Measurements from ENCODE around the gene PDIA5. TPM values are rescaled to one million over a fixed set of nuclear protein-coding genes. Genes with fewer than 3 reads are reported as not detected.
A peak's percentile ranks its signal among the peaks of the same experiment; 100 is the strongest.

The PDIA5 gene
- total RNA-seq, result 10 to 100 TPM; 28.0 to 33.2 TPM

GRCh38 chr3:123066896-123067688 is at the start of gene PDIA5:
Gene PDIA5 (plus strand): TSS chr3:123067025. CDS start chr3:123067165, 140 bp downstream.
- DNase-seq (ENCODE audit: low spot score), result peak; percentile 68
- peaks cover 6 to 34% of the 10 kb centered on the region in 2 donors for H3K4me1 ChIP-seq (ENCODE audit: control insufficient read depth in 1 of 2, low read depth in 2 of 2)
- H3K9me3 ChIP-seq, result no peaks in the 10 kb centered on the region
- H3K36me3 ChIP-seq, result no peaks in the 10 kb centered on the region
- peak within 1 kb of the TSS; percentile 25 to 73 for H3K27ac ChIP-seq
- TF ChIP-seq CTCF (IDR thresholded peaks at IDR 0.05), result no peak
- ATAC-seq (ENCODE audit: insufficient number of reproducible peaks, low FRiP score, low read depth), result peak; percentile 54
- no peaks in the 10 kb centered on the region for H3K27me3 ChIP-seq (replicated peaks; ENCODE audit: insufficient read depth)
- peak within 1 kb of the TSS; percentile 88 for H3K4me3 ChIP-seq

- ATAC-seq (ENCODE audit: insufficient number of reproducible peaks, low FRiP score, low read depth) (peak; percentile 16), DNase-seq (ENCODE audit: low spot score) (no peak)
- Histone ChIP-seq H3K9me3 (no peaks in the 10 kb centered on the region), H3K36me3 (no peaks in the 10 kb centered on the region), H3K4me1 (ENCODE audit: control insufficient read depth in 1 of 2, low read depth in 2 of 2) (no peaks in the 10 kb centered on the region), H3K27ac (no peak overlapping the region), H3K4me3 (no peak overlapping the region), H3K27me3 (replicated peaks; ENCODE audit: insufficient read depth) (no peaks in the 10 kb centered on the region)
- TF ChIP-seq CTCF (IDR thresholded peaks at IDR 0.05), result no peak
These were observed 48.1 kb upstream of the PDIA5 start for GRCh38 chr3:123018683-123019082.

DNA sequence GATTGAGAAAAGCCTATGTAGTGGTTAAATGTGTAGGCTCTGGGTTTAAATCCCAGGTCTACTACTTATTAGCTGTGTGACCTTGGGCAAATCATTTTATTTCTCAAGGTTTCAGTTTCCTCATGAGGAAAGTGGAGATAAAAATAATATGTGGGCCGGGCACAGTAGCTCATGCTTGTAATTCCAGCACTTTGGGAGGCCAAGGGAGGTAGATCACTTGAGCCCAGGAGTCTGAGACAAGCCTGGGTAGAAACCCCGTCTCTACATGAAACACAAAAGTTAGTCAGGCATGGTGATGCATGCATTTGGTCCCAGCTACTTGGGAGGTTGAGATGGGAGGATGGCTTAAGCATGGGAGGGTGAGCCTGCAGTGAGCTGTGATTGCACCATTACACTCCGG is 47.7 kb upstream of the PDIA5 start:
- DNase-seq (ENCODE audit: low spot score) (no peak), ATAC-seq (ENCODE audit: insufficient number of reproducible peaks, low FRiP score, low read depth) (no peak)
- Histone ChIP-seq H3K27me3 (replicated peaks; ENCODE audit: insufficient read depth) (no peaks in the 10 kb centered on the region), H3K4me1 (ENCODE audit: control insufficient read depth in 1 of 2, low read depth in 2 of 2) (no peaks in the 10 kb centered on the region), H3K27ac (no peak overlapping the region), H3K4me3 (no peak overlapping the region), H3K36me3 (no peaks in the 10 kb centered on the region), H3K9me3 (no peaks in the 10 kb centered on the region)
- no peak for TF ChIP-seq CTCF (IDR thresholded peaks at IDR 0.05)

DNA sequence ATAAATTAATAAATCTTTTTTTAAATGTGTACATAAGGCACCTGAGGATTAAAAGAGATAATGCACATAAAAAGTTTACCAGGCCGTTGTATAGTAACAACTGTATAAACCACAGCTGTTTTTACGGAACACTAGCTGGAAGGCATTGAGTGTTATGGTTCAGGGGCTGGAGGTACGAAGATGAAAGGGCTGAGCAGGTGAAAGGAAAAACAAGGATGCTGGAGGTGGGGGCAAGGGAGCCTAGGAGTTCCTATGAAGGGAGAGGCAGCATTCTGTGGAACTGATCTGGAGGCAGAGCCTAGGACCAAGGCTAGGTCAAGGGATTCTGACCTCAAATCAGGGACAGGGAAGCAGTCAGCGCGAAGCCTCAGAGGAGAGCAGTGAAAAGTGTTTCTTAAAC is 47.2 kb upstream of the PDIA5 start:
- H3K27ac ChIP-seq, result no peak overlapping the region
- H3K4me1 ChIP-seq (ENCODE audit: control insufficient read depth in 1 of 2, low read depth in 2 of 2), result no peaks in the 10 kb centered on the region
- H3K36me3 ChIP-seq, result no peaks in the 10 kb centered on the region
- H3K9me3 ChIP-seq, result no peaks in the 10 kb centered on the region
- H3K27me3 ChIP-seq (replicated peaks; ENCODE audit: insufficient read depth), result no peaks in the 10 kb centered on the region
- no peak for TF ChIP-seq CTCF (IDR thresholded peaks at IDR 0.05)
- no peak for DNase-seq (ENCODE audit: low spot score)
- no peak overlapping the region for H3K4me3 ChIP-seq
- ATAC-seq (ENCODE audit: insufficient number of reproducible peaks, low FRiP score, low read depth), result no peak

- H3K27me3 ChIP-seq (replicated peaks; ENCODE audit: insufficient read depth), result no peaks in the 10 kb centered on the region
These were observed 46.1 kb upstream of the PDIA5 start for GRCh38 chr3:123020709-123021108.

More at GRCh38 chr3:123020709-123021108, 46.1 kb upstream of the PDIA5 start:
- ATAC-seq (ENCODE audit: insufficient number of reproducible peaks, low FRiP score, low read depth), result no peak
- Histone ChIP-seq H3K4me1 (ENCODE audit: control insufficient read depth in 1 of 2, low read depth in 2 of 2) (peaks cover 0 to under 1% of the 10 kb centered on the region in 2 donors), H3K4me3 (no peak overlapping the region), H3K9me3 (no peaks in the 10 kb centered on the region), H3K27ac (no peak overlapping the region), H3K36me3 (no peaks in the 10 kb centered on the region)
- DNase-seq (ENCODE audit: low spot score), result no peak
- no peak for TF ChIP-seq CTCF (IDR thresholded peaks at IDR 0.05)
